Measurements from ENCODE around the gene IFT27. TPM values are rescaled to one million over a fixed set of nuclear protein-coding genes. Genes with fewer than 3 reads are reported as not detected.

Gene IFT27, protein sequence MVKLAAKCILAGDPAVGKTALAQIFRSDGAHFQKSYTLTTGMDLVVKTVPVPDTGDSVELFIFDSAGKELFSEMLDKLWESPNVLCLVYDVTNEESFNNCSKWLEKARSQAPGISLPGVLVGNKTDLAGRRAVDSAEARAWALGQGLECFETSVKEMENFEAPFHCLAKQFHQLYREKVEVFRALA
- total RNA-seq = 10 to 100 TPM; 12.3 to 18.6 TPM
- long read RNA-seq, donor 1, transcript IFT27-205 (7 exons, 1,095 nt) = major isoform, 6 of 10 reads
- long read RNA-seq, donor 1, partial matches to known transcripts = 3 of 10 reads
- long read RNA-seq, donor 1, other reads (novel, unspliced or antisense) = 1 of 10 reads
- long read RNA-seq, donor 2, transcript IFT27-205 (7 exons, 1,095 nt) = major isoform, 16 of 27 reads
- long read RNA-seq, donor 2, partial matches to known transcripts = 1 of 27 reads
- long read RNA-seq, donor 2, other reads (novel, unspliced or antisense) = 10 of 27 reads

DNA sequence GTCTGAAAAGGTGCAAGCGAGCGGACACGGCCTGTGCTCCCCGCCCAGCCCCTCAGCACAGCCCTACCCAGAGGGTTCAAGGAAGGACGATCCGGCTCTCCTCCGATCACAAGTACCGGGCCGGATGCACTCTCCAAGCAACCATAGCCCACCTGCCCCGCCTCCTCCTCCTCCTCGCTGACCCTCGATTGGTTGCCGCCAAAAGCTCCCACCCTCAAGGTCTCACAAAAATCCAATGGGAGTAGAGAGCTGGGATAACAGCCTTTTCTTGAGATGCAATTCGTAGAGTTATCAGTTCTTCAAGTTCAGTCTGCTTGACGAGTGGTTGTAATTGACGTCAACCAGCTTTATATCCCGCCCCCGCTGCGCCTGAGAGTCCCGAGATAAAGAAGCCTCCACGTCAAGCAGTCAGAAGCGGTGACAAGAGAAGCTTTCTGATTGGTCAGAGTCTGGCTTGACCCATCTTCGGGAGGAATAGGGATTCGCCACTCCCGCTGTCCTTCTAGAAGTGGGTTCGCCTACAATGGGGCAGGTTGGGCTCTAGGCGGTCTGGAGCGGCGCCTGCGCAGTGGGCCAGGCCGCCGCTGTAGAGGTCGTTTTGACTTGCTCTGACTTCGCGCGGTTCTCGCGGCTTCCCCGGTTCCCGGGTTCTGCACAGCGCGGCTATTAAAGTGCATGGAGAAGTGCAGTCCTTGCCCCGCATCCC is at the start of gene IFT27:
IFT27 (minus strand) TSS at position 156 of the 706 bp plus-strand sequence. CDS start 412 bp downstream, outside the sequence.
- intact Hi-C loops (cut with DNase I) = loop anchor here (1.0 to 10.0 kb wide), 2 partner anchors 44 to 231 kb away; no protein-coding TSS in a partner anchor

DNA sequence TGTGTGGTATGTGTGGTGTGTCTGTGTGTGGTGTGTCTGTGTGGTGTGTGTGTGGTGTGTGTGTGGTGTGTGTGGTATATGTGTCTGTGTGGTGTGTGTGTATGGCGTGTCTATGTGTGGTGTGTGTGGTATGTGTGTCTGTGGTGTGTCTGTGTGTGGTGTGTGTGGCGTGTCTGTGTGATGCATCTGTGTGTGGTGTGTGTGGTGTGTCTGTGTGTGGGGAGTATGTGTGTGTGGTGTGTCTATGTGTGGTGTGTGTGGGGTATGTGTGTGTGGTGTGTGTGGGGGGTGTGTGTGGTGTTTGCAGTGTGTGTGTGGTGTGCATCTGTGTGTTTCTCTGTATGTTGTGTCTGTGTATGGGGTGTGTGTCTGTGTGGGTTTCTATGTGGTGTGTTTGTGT is 48.7 kb upstream of the IFT27 start:
- DNase-seq (ENCODE audit: low spot score) = no peak
- intact Hi-C loops (cut with DNase I) = loop anchor here in 1 of 2 donors (5.0 kb wide), 1 partner anchor 1153 kb away; no protein-coding TSS in a partner anchor

More for the DNA sequence above, at the start of gene IFT27:
- DNase-seq (ENCODE audit: low spot score) = peak; percentile 99

DNA sequence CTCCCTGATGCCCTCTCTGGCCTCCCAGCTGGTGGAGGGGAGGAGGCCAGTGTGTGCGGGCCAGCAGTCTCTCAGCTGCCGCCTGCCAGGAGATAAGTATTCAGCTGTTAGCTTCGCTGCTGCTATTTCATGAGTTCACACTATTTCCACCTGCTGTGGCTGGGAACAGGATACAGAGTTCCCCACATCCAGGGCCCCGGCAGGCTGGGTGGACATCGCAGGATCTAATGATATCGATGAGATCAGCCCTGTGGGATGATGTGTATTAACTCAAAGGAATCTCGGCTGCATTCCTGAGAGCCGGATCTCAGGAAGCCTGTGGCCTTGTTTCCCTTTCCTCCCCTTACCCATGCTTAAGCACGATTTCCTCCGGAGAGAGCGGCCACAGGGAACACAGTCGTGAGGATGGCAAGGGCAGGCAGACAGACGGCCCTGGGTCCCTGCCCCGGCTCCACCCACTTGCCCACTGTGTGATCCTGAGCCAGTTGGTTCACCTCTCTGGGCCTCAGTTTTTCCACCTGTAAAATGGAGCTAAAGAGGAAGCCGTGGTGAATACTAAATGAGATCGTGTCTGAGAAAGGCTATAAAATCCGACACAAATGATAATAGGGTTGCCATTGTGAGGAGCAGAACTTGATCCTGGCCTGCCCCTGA is 47.4 kb upstream of the IFT27 start:
- DNase-seq (ENCODE audit: low spot score) = no peak
- intact Hi-C loops (cut with DNase I) = loop anchor here in 1 of 2 donors (5.0 kb wide), 1 partner anchor 1154 kb away; no protein-coding TSS in a partner anchor

DNA sequence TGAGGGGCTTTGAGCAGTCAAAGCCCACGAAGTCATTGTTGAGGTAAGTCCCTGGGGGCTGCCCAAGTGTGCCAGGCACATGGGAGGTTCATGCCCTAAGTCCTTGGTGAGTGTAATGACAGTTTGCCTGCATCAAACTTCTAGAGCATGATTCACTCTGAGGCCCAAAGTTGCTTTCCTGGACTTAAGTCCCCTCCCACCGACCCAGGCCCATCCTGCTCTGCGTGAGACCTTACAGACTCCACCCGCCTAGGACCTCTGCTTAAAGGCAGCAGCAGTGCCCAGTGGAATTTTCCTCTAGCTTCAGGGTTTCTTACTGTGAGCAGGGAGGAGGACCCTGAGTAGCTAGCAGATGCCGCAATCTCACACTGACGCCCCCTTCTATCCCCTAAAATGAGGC is 46.7 kb upstream of the IFT27 start:
- no peak for DNase-seq (ENCODE audit: low spot score)
- intact Hi-C loops (cut with DNase I) = loop anchor here in 1 of 2 donors (5.0 kb wide), 1 partner anchor 1155 kb away; no protein-coding TSS in a partner anchor

DNA sequence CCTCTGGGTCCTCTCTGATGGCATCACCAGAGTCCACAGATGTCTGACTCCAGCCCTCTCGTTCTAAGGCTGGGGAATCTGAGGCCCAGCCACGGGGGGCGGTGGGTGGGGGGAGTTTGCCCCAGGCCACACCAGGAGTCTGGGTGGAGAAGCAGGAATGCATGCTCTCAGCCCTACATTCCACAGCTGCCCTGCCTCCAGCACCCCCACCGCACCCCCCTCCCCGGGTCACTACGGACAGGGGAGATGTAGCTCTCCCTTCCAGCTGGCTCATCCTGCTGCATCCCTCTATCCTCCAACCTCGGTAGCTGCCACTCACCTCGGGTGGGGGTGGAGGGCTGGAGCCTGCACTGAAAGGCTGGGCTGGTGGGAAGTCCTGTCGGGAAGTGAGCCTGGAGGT is 43.2 kb upstream of the IFT27 start:
- no peak for DNase-seq (ENCODE audit: low spot score)
- intact Hi-C loops (cut with DNase I) = no loop called here

DNA sequence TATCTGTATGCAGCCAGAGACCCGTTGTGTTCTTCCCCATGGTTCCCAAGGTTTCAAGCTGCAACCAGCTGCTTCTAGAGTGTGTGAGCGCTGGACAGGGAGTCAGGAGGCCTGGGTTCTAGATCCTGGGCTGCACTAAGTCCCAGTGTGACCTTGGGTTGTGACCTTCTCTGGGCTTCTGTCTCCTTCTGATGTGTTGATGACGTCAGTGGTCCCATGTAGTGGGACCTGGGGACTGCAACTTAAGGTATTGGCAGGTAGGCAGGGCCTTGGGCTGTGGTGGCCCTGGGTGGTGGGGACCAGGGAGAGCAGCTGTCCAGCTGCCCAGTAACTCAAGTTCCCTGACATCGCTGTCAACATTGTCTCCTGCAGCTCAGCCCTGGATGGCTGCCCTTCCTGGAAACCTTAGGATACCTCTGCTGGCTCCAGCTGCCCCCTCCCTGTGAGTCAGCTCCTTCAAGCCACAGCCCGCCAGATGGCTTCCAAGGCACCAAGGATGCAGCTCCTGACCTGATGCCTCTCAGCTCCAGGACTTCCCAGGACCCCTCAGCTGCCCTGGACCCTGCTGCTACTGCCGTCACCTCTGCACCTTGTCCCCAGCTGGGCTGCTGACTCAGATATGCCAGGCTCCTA is 42.2 kb upstream of the IFT27 start:
- intact Hi-C loops (cut with DNase I) = no loop called here

DNA sequence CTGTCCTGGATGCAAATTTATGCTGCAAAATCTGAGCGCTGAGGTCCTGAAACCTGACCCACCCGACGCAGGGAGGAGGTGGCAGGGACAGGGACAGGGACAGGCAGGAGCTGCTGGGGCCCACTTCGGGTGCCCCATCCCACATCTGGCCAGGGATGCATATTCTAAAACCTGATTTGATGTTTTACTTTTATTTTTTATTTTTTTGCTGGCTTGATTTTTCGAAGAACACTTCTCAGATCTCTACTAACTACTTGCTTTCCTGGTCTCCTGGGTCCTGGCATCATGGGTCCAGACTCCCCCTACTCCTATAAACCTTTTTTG is 41.6 kb upstream of the IFT27 start:
- intact Hi-C loops (cut with DNase I) = no loop called here
- DNase-seq (ENCODE audit: low spot score) = no peak

More for the DNA sequence above, 42.2 kb upstream of the IFT27 start:
- DNase-seq (ENCODE audit: low spot score) = no peak

DNA sequence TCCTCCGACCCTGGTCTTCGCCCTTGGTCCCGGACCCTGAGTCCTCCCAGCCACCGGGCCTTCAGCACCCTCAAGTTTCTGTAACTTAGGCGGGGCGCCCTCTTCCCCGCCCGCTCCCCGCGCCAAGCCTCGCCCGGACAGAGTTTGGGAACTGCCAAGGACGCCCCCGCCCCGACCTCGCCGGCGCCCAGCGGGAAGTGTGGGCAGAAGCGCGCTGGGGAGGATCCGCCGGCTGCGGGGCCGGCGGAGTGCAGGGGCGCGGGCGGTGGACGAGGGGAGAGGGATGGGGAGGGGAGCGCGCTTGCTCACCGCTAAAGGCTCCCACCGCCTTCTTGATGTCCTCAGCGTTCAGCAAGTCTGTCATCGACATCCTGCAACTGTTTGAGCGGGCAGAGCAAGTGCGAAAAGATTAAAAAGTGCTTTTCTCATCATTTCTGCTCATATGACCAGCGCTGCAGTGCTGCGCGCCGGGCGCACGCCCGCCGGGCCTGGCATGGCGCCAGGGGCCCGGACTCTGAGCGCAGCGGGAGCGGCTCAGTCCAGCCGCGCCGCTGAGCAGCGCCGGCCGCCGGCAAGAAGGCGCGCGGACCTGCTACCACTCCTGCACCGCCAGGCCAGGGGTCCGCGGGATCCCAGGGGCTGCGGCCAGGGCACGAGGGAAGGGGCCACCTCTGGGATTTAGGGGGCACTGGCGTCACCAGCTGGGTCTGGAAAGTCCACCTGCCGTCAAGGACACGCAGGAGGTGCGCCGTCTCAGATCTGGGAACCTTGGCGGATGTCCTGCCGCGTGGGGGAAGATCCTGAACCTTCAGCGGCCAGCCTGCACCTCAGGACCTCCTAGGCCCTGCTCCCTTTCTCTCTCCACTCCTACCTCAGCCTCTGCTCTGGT is 41.0 kb upstream of the IFT27 start, which contains the start of gene PVALB:
PVALB (minus strand) TSS at position 400 of the 889 bp plus-strand sequence; CDS start at position 370, 30 bp downstream.
- intact Hi-C loops (cut with DNase I) = no loop called here
- DNase-seq (ENCODE audit: low spot score) = no peak

DNA sequence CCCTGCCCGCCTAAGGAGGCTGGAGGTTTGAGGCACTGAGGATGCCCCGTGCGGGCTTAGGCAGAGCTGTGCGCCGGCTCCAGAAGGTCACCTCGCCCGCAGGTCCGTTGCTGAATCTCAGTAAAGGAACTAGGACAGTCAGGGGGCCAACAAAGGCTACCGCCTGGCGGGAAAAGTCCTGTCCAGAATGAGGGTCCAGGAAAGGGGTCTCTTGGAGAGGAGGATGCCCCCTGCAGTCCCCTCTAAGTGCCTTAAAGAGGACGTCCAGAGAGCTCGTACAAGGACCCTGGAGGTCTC is 40.4 kb upstream of the IFT27 start:
- intact Hi-C loops (cut with DNase I) = no loop called here

DNA sequence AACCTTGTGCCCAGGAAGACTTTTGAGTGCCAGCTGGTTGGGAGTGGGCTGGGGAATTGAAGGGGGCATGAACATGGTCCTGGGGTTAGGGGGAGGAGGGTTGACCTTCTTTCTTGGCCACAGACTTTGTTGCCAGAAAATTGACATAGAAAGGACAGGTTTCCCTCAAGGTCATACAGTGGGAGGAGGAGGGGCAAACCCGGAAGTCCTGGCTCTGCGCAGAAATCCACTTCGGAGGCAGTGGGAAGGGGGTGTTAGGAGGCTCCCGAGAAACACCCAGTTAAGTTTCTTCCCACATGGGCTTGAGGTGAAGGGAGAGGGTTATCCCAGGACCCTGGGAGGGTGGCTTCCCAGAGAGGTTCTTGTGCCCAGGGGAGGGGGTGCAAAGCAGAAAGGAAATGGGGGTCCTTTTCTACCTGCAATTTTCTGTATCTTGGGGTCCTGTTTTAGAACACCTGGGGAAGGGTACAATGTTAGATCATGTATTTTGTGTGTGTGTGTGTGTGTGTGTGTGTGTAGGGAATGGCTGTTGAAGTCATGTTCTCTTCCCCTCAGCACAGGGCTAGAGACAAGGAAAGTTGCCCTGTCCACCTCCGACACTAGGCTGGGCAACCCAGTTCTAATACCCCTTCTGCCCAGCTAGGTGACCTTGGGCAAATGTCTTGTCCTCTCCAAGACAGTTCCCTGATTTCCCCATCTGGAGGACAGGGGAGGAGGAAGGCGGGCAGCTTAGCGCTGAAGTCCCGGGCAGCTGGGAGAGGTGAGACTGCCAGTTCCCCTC is 39.8 kb upstream of the IFT27 start:
- DNase-seq (ENCODE audit: low spot score) = no peak
- intact Hi-C loops (cut with DNase I) = no loop called here

More for the DNA sequence above, 40.4 kb upstream of the IFT27 start:
- DNase-seq (ENCODE audit: low spot score) = no peak

DNA sequence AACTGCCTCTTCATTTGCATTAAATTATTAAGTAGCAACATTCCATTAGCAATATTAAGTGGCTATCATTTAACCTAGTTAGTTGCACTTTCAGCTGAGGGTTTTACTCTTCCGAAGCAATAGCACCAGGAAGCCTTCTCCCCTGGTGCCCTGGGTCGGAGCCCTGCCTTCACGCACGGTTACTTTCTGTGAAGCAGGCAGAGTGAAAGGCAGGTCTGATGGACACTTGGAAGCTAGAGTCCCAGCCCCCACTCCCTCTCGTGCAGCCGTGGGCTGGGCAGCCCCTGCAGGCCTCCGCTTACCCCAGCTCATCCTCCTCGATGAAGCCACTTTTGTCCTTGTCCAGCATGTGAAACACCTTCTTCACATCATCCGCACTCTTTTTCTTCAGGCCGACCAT is 38.9 kb upstream of the IFT27 start:
- intact Hi-C loops (cut with DNase I) = no loop called here
- no peak for DNase-seq (ENCODE audit: low spot score)

DNA sequence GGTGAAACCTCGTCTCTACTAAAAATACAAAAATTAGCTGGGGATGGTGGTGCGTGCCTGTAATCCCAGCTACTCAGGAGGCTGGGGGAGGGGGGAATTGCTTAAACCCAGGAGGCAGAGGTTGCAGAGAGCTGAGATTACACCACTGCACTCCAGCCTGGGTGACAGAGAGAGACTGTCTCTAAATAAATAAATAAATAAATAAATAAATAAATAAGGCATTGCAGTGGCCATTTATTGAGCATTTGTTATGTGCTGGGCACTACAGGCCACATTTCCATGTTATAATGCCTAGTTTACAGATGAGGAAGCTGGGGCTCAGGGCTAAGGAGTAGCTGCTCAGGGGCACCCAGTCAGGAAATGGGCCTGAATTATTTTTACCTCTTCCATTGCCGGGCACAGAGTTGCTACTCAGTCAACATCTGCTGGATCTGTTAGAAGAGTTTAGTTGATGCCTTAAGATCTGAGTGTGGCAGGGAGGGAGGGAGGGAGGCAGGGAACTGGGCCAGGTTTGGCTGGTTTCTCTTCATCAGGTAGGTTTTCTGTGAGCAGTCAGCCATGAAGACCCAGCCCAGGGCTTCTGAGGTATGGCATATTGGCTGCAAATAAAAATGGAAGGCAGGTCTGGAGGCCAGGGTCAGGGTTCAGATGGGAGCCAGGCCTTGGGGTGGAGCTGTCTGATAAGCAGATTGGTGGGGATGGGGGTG is 35.3 kb upstream of the IFT27 start:
- intact Hi-C loops (cut with DNase I) = no loop called here
- no peak for DNase-seq (ENCODE audit: low spot score)

DNA sequence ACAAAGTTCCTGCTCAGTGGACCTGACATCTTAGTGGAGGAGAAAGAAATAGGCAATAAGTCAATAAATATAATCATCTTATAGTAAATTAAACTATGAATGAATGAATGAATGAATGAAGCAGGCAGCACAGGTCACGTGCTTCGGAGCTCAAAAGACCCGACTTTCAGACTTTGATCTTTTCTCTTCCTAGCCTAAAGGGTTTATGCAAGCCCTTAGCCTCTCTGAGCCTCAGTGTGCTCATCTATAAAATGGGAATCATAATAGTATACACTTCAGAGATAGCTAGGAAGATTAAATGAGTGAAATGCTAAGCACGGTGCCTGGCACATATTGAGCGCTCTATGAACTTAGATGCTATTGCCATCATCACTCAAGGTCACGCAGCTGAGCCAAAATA is 33.4 kb upstream of the IFT27 start:
- intact Hi-C loops (cut with DNase I) = no loop called here

DNA sequence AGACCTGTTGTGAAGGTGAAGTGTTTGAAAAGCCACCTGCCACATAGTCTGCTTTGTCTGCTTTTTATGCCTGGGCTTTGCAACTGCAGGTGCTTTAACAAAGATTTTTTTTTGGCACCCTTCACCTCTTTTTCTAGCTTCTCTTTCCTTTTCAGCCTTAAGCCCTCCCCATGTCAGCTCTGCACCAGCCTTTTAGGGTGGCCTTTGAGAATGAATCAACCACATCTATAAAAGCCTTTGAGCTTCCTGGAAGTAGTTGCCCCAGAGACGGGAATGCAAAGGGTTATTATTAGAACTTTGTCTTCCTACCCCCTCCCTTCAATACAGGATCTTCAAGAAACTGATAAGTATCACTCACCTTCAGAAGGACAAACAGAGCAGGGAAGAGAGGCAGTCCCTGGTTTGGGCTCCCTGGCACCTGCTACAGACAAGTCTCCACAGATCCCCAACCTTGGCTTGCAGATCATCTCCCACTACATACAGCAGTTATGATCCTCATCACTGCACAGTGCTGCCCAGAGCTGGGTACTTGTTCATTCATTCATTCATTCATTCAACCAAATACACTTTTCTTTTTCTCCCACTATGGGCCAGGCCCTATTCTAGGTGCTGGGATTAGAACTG is 32.9 kb upstream of the IFT27 start:
- no peak for DNase-seq (ENCODE audit: low spot score)
- intact Hi-C loops (cut with DNase I) = no loop called here

More for the DNA sequence above, 33.4 kb upstream of the IFT27 start:
- DNase-seq (ENCODE audit: low spot score) = no peak

DNA sequence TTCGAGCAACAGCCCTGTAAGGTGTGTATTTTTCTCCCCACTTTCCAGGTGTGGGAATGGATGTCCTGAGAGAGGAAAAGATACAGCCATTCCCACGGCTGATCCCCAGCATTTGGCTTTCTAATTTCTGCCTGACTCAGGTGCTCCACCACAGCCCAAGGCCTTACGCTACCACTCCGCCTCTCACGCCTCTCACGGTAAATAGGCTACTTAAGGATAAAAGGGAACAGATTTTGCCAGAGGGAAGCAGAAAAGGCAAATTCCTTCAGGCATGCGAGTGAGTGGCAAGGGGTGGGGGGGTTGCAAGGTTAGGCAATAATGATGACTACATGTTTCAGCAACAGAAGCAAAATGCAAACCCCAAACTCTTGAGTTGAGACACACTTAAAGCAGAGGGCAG is 31.7 kb upstream of the IFT27 start:
- intact Hi-C loops (cut with DNase I) = no loop called here
- DNase-seq (ENCODE audit: low spot score) = no peak

DNA sequence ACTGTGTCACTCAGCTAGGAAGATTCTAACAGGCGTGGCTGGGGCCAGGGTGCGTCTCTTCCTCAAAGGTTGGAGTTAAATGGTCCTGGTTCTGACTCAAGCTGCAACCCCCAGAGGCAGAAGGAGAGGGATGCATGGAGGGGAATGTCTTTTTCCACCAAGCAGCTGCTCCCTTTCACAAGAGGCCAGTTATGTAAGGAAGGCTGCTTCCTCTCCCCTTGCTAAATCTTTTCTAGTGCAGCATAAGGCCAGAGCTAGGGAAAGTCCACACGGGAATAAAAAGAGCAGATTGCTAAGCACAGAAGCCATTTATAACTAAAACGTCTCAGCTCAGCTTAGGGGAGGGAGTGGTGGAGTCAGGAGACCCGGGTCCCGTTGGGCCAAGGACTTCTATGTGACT is 30.9 kb upstream of the IFT27 start:
- intact Hi-C loops (cut with DNase I) = no loop called here
- DNase-seq (ENCODE audit: low spot score) = no peak

DNA sequence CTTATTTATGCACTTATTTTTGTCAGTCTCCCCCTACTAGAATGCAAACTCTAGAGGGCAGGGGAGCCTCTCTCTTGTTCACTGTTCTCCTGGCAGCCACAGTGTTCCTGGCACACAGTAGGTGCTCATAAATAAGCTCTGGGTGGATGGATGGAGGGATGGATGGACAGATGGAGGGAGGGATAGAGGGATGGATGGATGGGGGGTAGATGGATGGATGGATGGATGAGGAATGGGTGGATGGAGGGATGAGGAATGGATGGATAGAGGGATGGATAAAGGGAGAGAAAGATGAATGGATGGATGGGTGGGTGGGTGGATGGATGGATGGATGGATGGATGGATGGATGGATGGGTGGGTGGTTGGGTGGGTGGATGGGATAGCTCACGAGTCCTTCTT is 27.4 kb upstream of the IFT27 start:
- intact Hi-C loops (cut with DNase I) = no loop called here

More for the DNA sequence above, 27.4 kb upstream of the IFT27 start:
- DNase-seq (ENCODE audit: low spot score) = no peak

Data from posterior vena cava (tissue), 2 donors.